HCT116 (cell line): ENCODE measurements around the gene CASTOR2. TPM values are rescaled to one million over a fixed set of nuclear protein-coding genes. Genes with fewer than 3 reads are reported as not detected.

Experiments
- ATAC-seq: fragments of 200-7000 bp; cut with Tn5 transposase; 2 replicates; pipeline ENCODE4 v1.9.1; 2020; ENCODE audit warnings: mild to moderate bottlenecking, moderate library complexity
- BruUV-seq: library from RNA; stranded (reverse); fragments of 400-500 nt; replicated peaks from 2 replicates; lab custom pipeline; 2021; lab: Mats Ljungman, UMichigan
- CTCF ChIA-PET: fragments of 300-600 bp; sonication (Branson Sonifier 250); formaldehyde crosslinking; loops from one replicate; lab custom pipeline; 2021; ENCODE audit warnings: antibody characterized with exemption; lab: Charles Lee
- POLR2A ChIA-PET: fragments of 300-600, 350-600 bp; sonication (Branson Sonifier 250); formaldehyde crosslinking; loops from one replicate; lab custom pipeline; 2021; ENCODE audit warnings: antibody characterized with exemption; lab: Charles Lee
- RAD21 ChIA-PET, 2 experiments: fragments of 300-600 bp; sonication (Branson Sonifier 250); formaldehyde crosslinking; loops; one replicate each; lab custom pipeline; 2023; ENCODE audit warnings: low total read pairs in 2 of 2; ENCODE audit not compliant: uncharacterized antibody in 2 of 2, unreplicated experiment in 2 of 2, low non-redundant PET in 1 of 2; lab: Charles Lee
- DNase-seq: peaks from one replicate; pipeline ENCODE4 v3.0.0-alpha.2; 2010; ENCODE audit warnings: low read depth, low spot score
- H2AFZ ChIP-seq: fragments of 200-600 bp; shearing (Covaris generic), sonication (generic); 2 replicates; pipeline ENCODE4 v1.6.1; 2017; ENCODE audit warnings: low read depth, mixed run types, mixed read lengths, antibody characterized with exemption, low read length; ENCODE audit not compliant: poor library complexity, severe bottlenecking
- H3K27ac ChIP-seq: 2 replicates; pipeline ENCODE4 v1.5.1; 2012; ENCODE audit warnings: low read depth, low read length
- H3K27me3 ChIP-seq: fragments of 200-600 bp; sonication (generic); 2 replicates; pipeline ENCODE4 v1.6.1; 2016; ENCODE audit warnings: mixed run types, low read length, mixed read lengths; ENCODE audit not compliant: insufficient read depth
- H3K36me3 ChIP-seq, 2 experiments: fragments of 200-500 bp in 1 of 2; fragments of 200-600 bp in 1 of 2; sonication (Bioruptor generic) in 1 of 2; sonication (generic) in 1 of 2; 2 replicates each; pipeline versions ENCODE4 v1.5.1 to v1.6.1; 2014 to 2016; ENCODE audit warnings: low read length in 2 of 2, inconsistent platforms in 1 of 2, mixed read lengths in 1 of 2, mixed run types in 1 of 2; ENCODE audit not compliant: insufficient read depth in 2 of 2, control insufficient read depth in 1 of 2
- H3K4me1 ChIP-seq, 2 experiments: fragments of 200-600 bp in 1 of 2; sonication (generic) in 1 of 2; 2 replicates each; pipeline versions ENCODE4 v1.5.1 to v1.6.1; 2012 to 2017; ENCODE audit warnings: low read length in 2 of 2, inconsistent platforms in 1 of 2, mild to moderate bottlenecking in 1 of 2, mixed read lengths in 1 of 2, mixed run types in 1 of 2, moderate library complexity in 1 of 2; ENCODE audit not compliant: insufficient read depth in 2 of 2, control insufficient read depth in 1 of 2
- H3K4me2 ChIP-seq: fragments of 200-600 bp; sonication (generic); 2 replicates; pipeline ENCODE4 v1.6.1; 2017; ENCODE audit warnings: mixed run types, low read length, mixed read lengths
- H3K4me3 ChIP-seq, 2 experiments: fragments of 200-600 bp in 1 of 2; sonication (generic) in 1 of 2; replicated peaks in 1 of 2; 2 replicates each; pipeline ENCODE4 v1.5.1; 2011 to 2016; ENCODE audit warnings: low read length in 2 of 2, control low read depth in 1 of 2, low read depth in 1 of 2, mild to moderate bottlenecking in 1 of 2, mixed read lengths in 1 of 2, mixed run types in 1 of 2
- H3K79me2 ChIP-seq: fragments of 200-600 bp; sonication (generic); 2 replicates; pipeline ENCODE4 v1.6.1; 2017; ENCODE audit warnings: mild to moderate bottlenecking, mixed run types, low read length, moderate library complexity, mixed read lengths; ENCODE audit not compliant: insufficient read depth
- H3K9ac ChIP-seq: fragments of 200-600 bp; sonication (generic); 2 replicates; pipeline ENCODE4 v1.6.1; 2016; ENCODE audit warnings: low read length, mixed read lengths
- H3K9me2 ChIP-seq: fragments of 200-600 bp; sonication (generic), shearing (Covaris generic); 2 replicates; pipeline ENCODE4 v1.6.1; 2017; ENCODE audit warnings: mixed run types, mild to moderate bottlenecking, moderate library complexity; ENCODE audit not compliant: insufficient read depth
- H3K9me3 ChIP-seq, 2 experiments: fragments of 200-500 bp in 1 of 2; fragments of 200-600 bp in 1 of 2; sonication (Bioruptor generic) in 1 of 2; sonication (generic) in 1 of 2; 2 replicates each; pipeline ENCODE4 v1.6.1; 2014 to 2017; ENCODE audit warnings: low read length in 2 of 2, mixed read lengths in 2 of 2, inconsistent platforms in 1 of 2, low read depth in 1 of 2, mild to moderate bottlenecking in 1 of 2, mixed run types in 1 of 2, moderate library complexity in 1 of 2; ENCODE audit not compliant: control insufficient read depth in 1 of 2, insufficient read depth in 1 of 2
- H4K20me1 ChIP-seq: fragments of 200-600 bp; sonication (generic), shearing (Covaris generic); 2 replicates; pipeline ENCODE4 v1.6.1; 2017; ENCODE audit warnings: mixed run types, mild to moderate bottlenecking, moderate library complexity; ENCODE audit not compliant: insufficient read depth
- ATF3 ChIP-seq: IDR thresholded peaks from 2 replicates; pipeline ENCODE4 v1.6.1; 2012
- CBX3 ChIP-seq: IDR thresholded peaks from 2 replicates; pipeline ENCODE4 v1.6.1; 2012; ENCODE audit warnings: low read depth
- CEBPB ChIP-seq: IDR thresholded peaks from 2 replicates; pipeline ENCODE4 v1.6.1; 2012; ENCODE audit warnings: low read depth
- EGR1 ChIP-seq: IDR thresholded peaks from 2 replicates; pipeline ENCODE4 v1.6.1; 2012; ENCODE audit warnings: low read depth
- EZH2 ChIP-seq: fragments of 200-600 bp; sonication (generic); IDR thresholded peaks from 2 replicates; pipeline ENCODE4 v1.6.1; 2017; ENCODE audit warnings: antibody characterized with exemption, mixed run types
- MAX ChIP-seq: IDR thresholded peaks from 2 replicates; pipeline ENCODE4 v1.6.1; 2012
- POLR2A ChIP-seq: IDR thresholded peaks from 2 replicates; pipeline ENCODE4 v1.7.0; 2011; ENCODE audit warnings: borderline replicate concordance; ENCODE audit not compliant: insufficient read depth, insufficient read length; ENCODE audit errors: extremely low read depth
- RAD21 ChIP-seq: IDR thresholded peaks from 2 replicates; pipeline ENCODE4 v1.6.1; 2012; ENCODE audit warnings: low read depth, mild to moderate bottlenecking
- SRF ChIP-seq: IDR thresholded peaks from 2 replicates; pipeline ENCODE4 v1.6.1; 2012; ENCODE audit warnings: low read depth
- TCF7L2 ChIP-seq: IDR thresholded peaks from 2 replicates; pipeline ENCODE4 v1.7.0; 2011; ENCODE audit warnings: borderline replicate concordance, inconsistent platforms; ENCODE audit not compliant: insufficient read depth, insufficient read length; ENCODE audit errors: extremely low read depth
- YY1 ChIP-seq: IDR thresholded peaks from 2 replicates; pipeline ENCODE4 v1.6.1; 2011; ENCODE audit warnings: low read length, low read depth, moderate library complexity, mild to moderate bottlenecking; ENCODE audit not compliant: insufficient replicate concordance; ENCODE audit errors: extremely low read depth
- ZFX ChIP-seq: fragments of 450-650 bp; IDR thresholded peaks from 2 replicates; pipeline ENCODE4 v1.6.1; 2017
- intact Hi-C: fragments of 100-400 bp; cut with micrococcal nuclease; formaldehyde crosslinking; loops from 2 replicates; pipeline ENCODE4 v1.10.0; 2022
- total RNA-seq: library from RNA; stranded (reverse); gene quantifications from one replicate; pipeline ENCODE4 v1.2.1, GENCODE V29; 2021; ENCODE audit not compliant: unreplicated experiment

The CASTOR2 gene
- total RNA-seq, 1 experiment from 2014 or later: 9.4 TPM

GRCh38 chr7:75039166-75039565, 74.7 kb downstream of the CASTOR2 start (continued):
- no peak for TF ChIP-seq TCF7L2
- no peak for TF ChIP-seq SRF
- TF ChIP-seq CBX3: no peak
- TF ChIP-seq EGR1: no peak
- TF ChIP-seq, all 23 proteins: peak for 0

DNA sequence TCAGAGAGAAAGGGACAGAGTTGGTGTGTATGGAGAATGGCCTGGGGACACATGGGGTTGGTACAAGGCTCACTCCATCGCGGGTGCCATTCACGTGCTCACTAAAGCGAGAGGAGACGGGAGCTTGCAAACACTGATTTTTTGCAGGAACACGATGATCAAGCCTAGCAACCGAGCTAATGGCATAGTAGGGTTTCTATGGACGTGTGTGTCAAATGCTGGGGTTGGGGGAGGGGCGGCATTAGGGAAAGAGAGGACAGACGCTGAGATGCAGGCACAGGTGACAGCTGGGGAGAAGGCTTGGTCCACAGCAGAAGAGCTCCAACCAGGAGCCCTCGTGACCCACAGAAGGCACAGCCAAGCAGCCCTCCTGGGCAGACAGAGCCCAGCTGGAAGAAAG, 75.2 kb downstream of the CASTOR2 start:
- Histone ChIP-seq H3K9me2 (no peaks in the 10 kb centered on the region), H3K4me2 (no peak overlapping the region), H4K20me1 (no peaks in the 10 kb centered on the region), H3K4me3 (no peak overlapping the region), H2AFZ (no peak overlapping the region), H3K9me3 (no peaks in the 10 kb centered on the region), H3K27ac (no peak overlapping the region), H3K9ac (no peak overlapping the region), H3K79me2 (no peaks in the 10 kb centered on the region), H3K27me3 (no peaks in the 10 kb centered on the region), H3K36me3 (peaks cover 0 to 4% of the 10 kb centered on the region in 2 experiments; a peak in 1 of 4 replicates), H3K4me1 (no peaks in the 10 kb centered on the region)
- no TSS peak for BruUV-seq
- DNase-seq (no peak), ATAC-seq (no peak)
- ChIA-PET RAD21 (no interaction called here), CTCF (no interaction called here), POLR2A (no interaction called here)
- TF ChIP-seq EZH2: no peak
- no peak for TF ChIP-seq ATF3
- no peak for TF ChIP-seq TCF7L2
- no peak for TF ChIP-seq CEBPB
- no peak for TF ChIP-seq POLR2A
- TF ChIP-seq RAD21: no peak
- TF ChIP-seq ZFX: no peak
- no peak for TF ChIP-seq CBX3
- intact Hi-C loops: no loop called here

GRCh38 chr7:75040512-75040911, 76.0 kb downstream of the CASTOR2 start:
- no peaks in the 10 kb centered on the region for H3K9me3 ChIP-seq
- TF ChIP-seq POLR2A: no peak
- TF ChIP-seq MAX: no peak
- TF ChIP-seq YY1: no peak
- DNase-seq (no peak), ATAC-seq (no peak)
- POLR2A ChIA-PET: no interaction called here
- CTCF ChIA-PET: no interaction called here
- no peak overlapping the region for H3K9ac ChIP-seq
- no peaks in the 10 kb centered on the region for H3K27me3 ChIP-seq
- no peak overlapping the region for H3K4me2 ChIP-seq
- no peaks in the 10 kb centered on the region for H3K79me2 ChIP-seq
- H3K4me1 ChIP-seq: no peaks in the 10 kb centered on the region
- H2AFZ ChIP-seq: no peak overlapping the region
- H3K36me3 ChIP-seq: peaks cover 0 to 4% of the 10 kb centered on the region in 2 experiments; a peak in 1 of 4 replicates
- RAD21 ChIA-PET: no interaction called here
- H4K20me1 ChIP-seq: no peaks in the 10 kb centered on the region
- H3K4me3 ChIP-seq: no peak overlapping the region
- no peaks in the 10 kb centered on the region for H3K9me2 ChIP-seq
- no TSS peak for BruUV-seq
- no peak overlapping the region for H3K27ac ChIP-seq
- intact Hi-C loops: no loop called here
